ENCODE results near the gene RASAL2.

DNA sequence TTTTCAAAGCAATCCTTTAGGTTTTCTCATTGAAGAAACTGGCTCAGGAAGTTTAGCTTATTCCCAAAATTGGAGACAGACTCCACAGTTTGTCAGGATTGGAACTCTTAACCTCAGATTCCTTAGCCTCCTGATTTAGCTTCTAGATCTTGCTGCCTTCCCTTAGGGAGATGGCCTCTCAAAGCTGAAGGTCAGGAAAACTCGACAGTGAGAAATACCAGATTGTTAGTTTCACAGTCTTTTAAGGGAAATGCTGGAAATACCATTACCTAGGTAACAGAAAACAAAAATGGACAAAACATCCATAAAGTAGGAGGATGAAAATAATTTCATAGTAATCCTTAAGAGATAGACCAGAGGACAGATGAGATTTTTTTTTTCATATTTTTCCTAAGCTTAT, 7.8 kb downstream of the RASAL2 start:
- TF ChIP-seq, protein P1, sequence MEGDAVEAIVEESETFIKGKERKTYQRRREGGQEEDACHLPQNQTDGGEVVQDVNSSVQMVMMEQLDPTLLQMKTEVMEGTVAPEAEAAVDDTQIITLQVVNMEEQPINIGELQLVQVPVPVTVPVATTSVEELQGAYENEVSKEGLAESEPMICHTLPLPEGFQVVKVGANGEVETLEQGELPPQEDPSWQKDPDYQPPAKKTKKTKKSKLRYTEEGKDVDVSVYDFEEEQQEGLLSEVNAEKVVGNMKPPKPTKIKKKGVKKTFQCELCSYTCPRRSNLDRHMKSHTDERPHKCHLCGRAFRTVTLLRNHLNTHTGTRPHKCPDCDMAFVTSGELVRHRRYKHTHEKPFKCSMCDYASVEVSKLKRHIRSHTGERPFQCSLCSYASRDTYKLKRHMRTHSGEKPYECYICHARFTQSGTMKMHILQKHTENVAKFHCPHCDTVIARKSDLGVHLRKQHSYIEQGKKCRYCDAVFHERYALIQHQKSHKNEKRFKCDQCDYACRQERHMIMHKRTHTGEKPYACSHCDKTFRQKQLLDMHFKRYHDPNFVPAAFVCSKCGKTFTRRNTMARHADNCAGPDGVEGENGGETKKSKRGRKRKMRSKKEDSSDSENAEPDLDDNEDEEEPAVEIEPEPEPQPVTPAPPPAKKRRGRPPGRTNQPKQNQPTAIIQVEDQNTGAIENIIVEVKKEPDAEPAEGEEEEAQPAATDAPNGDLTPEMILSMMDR (IDR thresholded peaks at IDR 0.05; ENCODE audit: low read depth, low read length) = no peak
- no peak for TF ChIP-seq EZH2phosphoT487 (IDR thresholded peaks at IDR 0.05; ENCODE audit: low read depth)
